HepG2 (cell line): Measurements from ENCODE around the gene ITGB7. TPM values are rescaled to one million over a fixed set of nuclear protein-coding genes. Genes with fewer than 3 reads are reported as not detected.

Experiments
- ASH2L ChIP-seq: fragments of 300-600, 200-600 bp; sonication (generic); IDR thresholded peaks from 2 replicates; pipeline ENCODE4 v1.7.0; 2017; ENCODE audit warnings: low read depth, mild to moderate bottlenecking, moderate library complexity, mixed read lengths, low read length; ENCODE audit not compliant: insufficient read length
- ATRX ChIP-seq: sonication (generic); formaldehyde crosslinking; IDR thresholded peaks from 2 replicates; pipeline ENCODE4 v1.4.0; 2020; ENCODE audit warnings: missing genetic modification reagents, borderline replicate concordance
- KLF11 ChIP-seq: IDR thresholded peaks from 2 replicates; pipeline ENCODE4 v1.6.1; 2016; ENCODE audit warnings: missing compliant biosample characterization
- TARDBP ChIP-seq: sonication (generic); formaldehyde crosslinking; IDR thresholded peaks from 2 replicates; pipeline ENCODE4 v1.8.0; 2022; ENCODE audit warnings: mild to moderate bottlenecking, missing genetic modification reagents
- U2AF1 ChIP-seq: fragments of 200-400 bp; formaldehyde crosslinking; optimal IDR thresholded peaks from 2 replicates; pipeline ENCODE3; 2017; ENCODE audit warnings: mild to moderate bottlenecking, low read depth, low read length
- ZBTB1 ChIP-seq: sonication (generic); formaldehyde crosslinking; IDR thresholded peaks from 2 replicates; pipeline ENCODE4 v1.4.0; 2020; ENCODE audit warnings: missing genetic modification reagents, borderline replicate concordance
- ZNF430 ChIP-seq: sonication (generic); formaldehyde crosslinking; IDR thresholded peaks from 2 replicates; pipeline ENCODE4 v1.9.0; 2021; ENCODE audit warnings: mild to moderate bottlenecking, missing genetic modification reagents
- ZNF496 ChIP-seq: sonication (generic); formaldehyde crosslinking; IDR thresholded peaks from 2 replicates; pipeline ENCODE4 v1.8.1; 2023; ENCODE audit warnings: mild to moderate bottlenecking, moderate library complexity, missing genetic modification reagents; ENCODE audit not compliant: insufficient replicate concordance
- ZNF724P ChIP-seq: sonication (generic); formaldehyde crosslinking; IDR thresholded peaks from 2 replicates; pipeline ENCODE4 v1.8.0; 2022; ENCODE audit warnings: missing genetic modification reagents, borderline replicate concordance
- ZNF780A ChIP-seq: sonication (generic); formaldehyde crosslinking; IDR thresholded peaks from 2 replicates; pipeline ENCODE4 v1.8.0; 2022; ENCODE audit warnings: mild to moderate bottlenecking, missing genetic modification reagents, moderate library complexity
- polyA plus RNA-seq, 8 experiments: library from polyadenylated mRNA; depleted of rRNA in 3 of 8; stranded (reverse) in 7 of 8; unstranded in 1 of 8; fragments of >200 nt; fragmentation: Illumina TruSeq in 4 of 8; extraction: Trizol in 4 of 8; gene quantifications; 2 replicates each; pipeline versions ENCODE4 v1.2.1 to v1.2.3, GENCODE V29; 2011 to 2016; ENCODE audit warnings: low read depth in 4 of 8, missing spikeins in 1 of 8, mixed read lengths in 1 of 8; ENCODE audit not compliant: insufficient read depth in 1 of 8
- total RNA-seq, 5 experiments: library from RNA; depleted of rRNA; stranded (reverse); fragments of >200 nt; fragmentation: Illumina TruSeq; extraction: Trizol; gene quantifications; 2 replicates each; pipeline ENCODE4 v1.2.3, GENCODE V29; 2016; ENCODE audit warnings: low read depth in 1 of 5
- TF ChIP-seq, protein P1 (sequence below): sonication (generic); formaldehyde crosslinking; IDR thresholded peaks from 2 replicates; pipeline ENCODE4 v1.4.0; 2020; ENCODE audit warnings: missing genetic modification reagents
- TF ChIP-seq, protein P2 (sequence below): sonication (generic); formaldehyde crosslinking; IDR thresholded peaks from 2 replicates; pipeline ENCODE4 v1.5.1; 2020; ENCODE audit warnings: missing genetic modification reagents, mild to moderate bottlenecking, borderline replicate concordance
- TF ChIP-seq, protein P3 (sequence below): sonication (generic); formaldehyde crosslinking; IDR thresholded peaks from 2 replicates; pipeline ENCODE4 v1.8.1; 2023; ENCODE audit warnings: mild to moderate bottlenecking, missing genetic modification reagents
- TF ChIP-seq, protein P4 (sequence below): sonication (generic); formaldehyde crosslinking; IDR thresholded peaks from 2 replicates; pipeline ENCODE4 v1.9.0; 2021; ENCODE audit warnings: missing genetic modification reagents, borderline replicate concordance
- TF ChIP-seq, protein P5 (sequence below): sonication (generic); formaldehyde crosslinking; IDR thresholded peaks from 2 replicates; pipeline ENCODE4 v1.5.0; 2020; ENCODE audit warnings: missing genetic modification reagents, mild to moderate bottlenecking, borderline replicate concordance

ITGB7 gene
- total and polyA plus RNA-seq, 2 of the 13 experiments (the other 11 are each of a cell fraction or from before 2014, with no cell fraction given): 0.16 to 0.18 TPM

DNA sequence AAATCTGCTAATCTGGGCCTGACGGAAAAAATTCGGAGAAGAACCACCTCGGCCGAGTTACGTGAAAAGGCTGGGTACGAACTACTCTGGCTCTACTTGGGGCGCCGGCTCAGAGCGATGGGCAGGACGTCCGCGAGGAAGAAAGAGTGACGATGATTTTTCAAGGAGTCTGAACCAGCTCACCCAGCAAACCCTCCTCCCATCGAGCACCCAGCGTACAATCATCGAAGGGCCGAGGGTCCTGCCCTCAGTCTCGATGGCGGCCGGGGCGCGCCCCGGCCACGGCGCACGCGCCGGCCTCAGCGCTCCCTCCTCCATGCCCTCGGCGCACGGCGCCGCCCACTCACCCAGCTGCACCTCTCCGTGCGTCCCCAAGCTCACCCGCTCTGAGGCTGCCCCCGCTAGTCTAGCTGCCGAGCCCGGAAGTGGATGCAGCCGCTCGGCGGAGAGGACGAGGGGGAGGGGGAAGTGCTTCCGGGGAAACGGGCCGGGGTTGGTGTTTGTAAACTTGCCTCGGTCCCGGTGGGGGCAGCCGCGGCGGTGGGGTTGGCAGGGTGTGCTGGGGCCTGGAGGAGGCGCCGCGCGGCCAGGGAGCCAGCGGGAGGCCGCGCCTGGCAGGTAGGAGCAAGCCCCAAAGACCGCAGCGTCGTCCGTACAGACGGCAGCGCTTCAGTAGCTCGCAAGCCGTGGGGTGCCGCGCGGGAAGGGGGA, 26.7 kb downstream of the ITGB7 start, which contains the start of the genes CSAD and ZNF740 (continued):
- TF ChIP-seq, protein P1, sequence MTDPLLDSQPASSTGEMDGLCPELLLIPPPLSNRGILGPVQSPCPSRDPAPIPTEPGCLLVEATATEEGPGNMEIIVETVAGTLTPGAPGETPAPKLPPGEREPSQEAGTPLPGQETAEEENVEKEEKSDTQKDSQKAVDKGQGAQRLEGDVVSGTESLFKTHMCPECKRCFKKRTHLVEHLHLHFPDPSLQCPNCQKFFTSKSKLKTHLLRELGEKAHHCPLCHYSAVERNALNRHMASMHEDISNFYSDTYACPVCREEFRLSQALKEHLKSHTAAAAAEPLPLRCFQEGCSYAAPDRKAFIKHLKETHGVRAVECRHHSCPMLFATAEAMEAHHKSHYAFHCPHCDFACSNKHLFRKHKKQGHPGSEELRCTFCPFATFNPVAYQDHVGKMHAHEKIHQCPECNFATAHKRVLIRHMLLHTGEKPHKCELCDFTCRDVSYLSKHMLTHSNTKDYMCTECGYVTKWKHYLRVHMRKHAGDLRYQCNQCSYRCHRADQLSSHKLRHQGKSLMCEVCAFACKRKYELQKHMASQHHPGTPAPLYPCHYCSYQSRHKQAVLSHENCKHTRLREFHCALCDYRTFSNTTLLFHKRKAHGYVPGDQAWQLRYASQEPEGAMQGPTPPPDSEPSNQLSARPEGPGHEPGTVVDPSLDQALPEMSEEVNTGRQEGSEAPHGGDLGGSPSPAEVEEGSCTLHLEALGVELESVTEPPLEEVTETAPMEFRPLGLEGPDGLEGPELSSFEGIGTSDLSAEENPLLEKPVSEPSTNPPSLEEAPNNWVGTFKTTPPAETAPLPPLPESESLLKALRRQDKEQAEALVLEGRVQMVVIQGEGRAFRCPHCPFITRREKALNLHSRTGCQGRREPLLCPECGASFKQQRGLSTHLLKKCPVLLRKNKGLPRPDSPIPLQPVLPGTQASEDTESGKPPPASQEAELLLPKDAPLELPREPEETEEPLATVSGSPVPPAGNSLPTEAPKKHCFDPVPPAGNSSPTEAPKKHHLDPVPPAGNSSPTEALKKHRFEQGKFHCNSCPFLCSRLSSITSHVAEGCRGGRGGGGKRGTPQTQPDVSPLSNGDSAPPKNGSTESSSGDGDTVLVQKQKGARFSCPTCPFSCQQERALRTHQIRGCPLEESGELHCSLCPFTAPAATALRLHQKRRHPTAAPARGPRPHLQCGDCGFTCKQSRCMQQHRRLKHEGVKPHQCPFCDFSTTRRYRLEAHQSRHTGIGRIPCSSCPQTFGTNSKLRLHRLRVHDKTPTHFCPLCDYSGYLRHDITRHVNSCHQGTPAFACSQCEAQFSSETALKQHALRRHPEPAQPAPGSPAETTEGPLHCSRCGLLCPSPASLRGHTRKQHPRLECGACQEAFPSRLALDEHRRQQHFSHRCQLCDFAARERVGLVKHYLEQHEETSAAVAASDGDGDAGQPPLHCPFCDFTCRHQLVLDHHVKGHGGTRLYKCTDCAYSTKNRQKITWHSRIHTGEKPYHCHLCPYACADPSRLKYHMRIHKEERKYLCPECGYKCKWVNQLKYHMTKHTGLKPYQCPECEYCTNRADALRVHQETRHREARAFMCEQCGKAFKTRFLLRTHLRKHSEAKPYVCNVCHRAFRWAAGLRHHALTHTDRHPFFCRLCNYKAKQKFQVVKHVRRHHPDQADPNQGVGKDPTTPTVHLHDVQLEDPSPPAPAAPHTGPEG: no peak; the same call in 1 of the 2 replicates
- TF ChIP-seq ZNF496 (CRISPR knock-in tag) (no peak), ZNF780A (CRISPR knock-in tag) (no peak), ZBTB1 (no peak), KLF11 (CRISPR knock-in tag) (no peak), U2AF1 (peak; percentile 51), TARDBP (CRISPR knock-in tag) (peak; percentile 74), ZNF724P (CRISPR knock-in tag) (no peak), ASH2L (peak; percentile 77), ZNF430 (CRISPR knock-in tag) (peak; percentile 64; the same call in 1 of the 2 replicates), ATRX (CRISPR knock-in tag) (no peak)
- TF ChIP-seq, protein P2, sequence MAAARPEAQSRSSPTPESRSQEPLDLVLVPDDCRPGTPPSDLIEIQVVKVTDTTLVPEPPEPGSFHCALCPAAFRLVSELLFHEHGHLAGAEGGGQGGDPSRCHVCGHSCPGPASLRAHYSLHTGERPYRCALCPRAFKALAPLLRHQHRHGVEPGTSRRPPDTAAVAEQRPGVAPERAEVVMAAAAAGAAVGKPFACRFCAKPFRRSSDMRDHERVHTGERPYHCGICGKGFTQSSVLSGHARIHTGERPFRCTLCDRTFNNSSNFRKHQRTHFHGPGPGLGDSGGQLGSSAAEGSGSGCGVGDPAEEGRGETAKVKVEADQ (CRISPR knock-in tag): peak; percentile 66; the same call in 1 of the 2 replicates
- TF ChIP-seq, protein P3, sequence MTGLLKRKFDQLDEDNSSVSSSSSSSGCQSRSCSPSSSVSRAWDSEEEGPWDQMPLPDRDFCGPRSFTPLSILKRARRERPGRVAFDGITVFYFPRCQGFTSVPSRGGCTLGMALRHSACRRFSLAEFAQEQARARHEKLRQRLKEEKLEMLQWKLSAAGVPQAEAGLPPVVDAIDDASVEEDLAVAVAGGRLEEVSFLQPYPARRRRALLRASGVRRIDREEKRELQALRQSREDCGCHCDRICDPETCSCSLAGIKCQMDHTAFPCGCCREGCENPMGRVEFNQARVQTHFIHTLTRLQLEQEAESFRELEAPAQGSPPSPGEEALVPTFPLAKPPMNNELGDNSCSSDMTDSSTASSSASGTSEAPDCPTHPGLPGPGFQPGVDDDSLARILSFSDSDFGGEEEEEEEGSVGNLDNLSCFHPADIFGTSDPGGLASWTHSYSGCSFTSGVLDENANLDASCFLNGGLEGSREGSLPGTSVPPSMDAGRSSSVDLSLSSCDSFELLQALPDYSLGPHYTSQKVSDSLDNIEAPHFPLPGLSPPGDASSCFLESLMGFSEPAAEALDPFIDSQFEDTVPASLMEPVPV (CRISPR knock-in tag): peak; percentile 74; the same call in 1 of the 2 replicates
- TF ChIP-seq, protein P4, sequence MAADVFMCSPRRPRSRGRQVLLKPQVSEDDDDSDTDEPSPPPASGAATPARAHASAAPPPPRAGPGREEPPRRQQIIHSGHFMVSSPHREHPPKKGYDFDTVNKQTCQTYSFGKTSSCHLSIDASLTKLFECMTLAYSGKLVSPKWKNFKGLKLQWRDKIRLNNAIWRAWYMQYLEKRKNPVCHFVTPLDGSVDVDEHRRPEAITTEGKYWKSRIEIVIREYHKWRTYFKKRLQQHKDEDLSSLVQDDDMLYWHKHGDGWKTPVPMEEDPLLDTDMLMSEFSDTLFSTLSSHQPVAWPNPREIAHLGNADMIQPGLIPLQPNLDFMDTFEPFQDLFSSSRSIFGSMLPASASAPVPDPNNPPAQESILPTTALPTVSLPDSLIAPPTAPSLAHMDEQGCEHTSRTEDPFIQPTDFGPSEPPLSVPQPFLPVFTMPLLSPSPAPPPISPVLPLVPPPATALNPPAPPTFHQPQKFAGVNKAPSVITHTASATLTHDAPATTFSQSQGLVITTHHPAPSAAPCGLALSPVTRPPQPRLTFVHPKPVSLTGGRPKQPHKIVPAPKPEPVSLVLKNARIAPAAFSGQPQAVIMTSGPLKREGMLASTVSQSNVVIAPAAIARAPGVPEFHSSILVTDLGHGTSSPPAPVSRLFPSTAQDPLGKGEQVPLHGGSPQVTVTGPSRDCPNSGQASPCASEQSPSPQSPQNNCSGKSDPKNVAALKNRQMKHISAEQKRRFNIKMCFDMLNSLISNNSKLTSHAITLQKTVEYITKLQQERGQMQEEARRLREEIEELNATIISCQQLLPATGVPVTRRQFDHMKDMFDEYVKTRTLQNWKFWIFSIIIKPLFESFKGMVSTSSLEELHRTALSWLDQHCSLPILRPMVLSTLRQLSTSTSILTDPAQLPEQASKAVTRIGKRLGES (CRISPR knock-in tag): no peak
- TF ChIP-seq, protein P5, sequence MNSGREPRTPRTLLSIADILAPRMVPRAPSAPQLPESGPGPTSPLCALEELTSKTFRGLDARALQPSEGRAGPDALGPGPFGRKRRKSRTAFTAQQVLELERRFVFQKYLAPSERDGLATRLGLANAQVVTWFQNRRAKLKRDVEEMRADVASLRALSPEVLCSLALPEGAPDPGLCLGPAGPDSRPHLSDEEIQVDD (CRISPR knock-in tag): no peak
